Gastroesophageal sphincter (tissue), 3 donors: Measurements from ENCODE around the gene PTK7.

Experiments
- POLR2A ChIP-seq, 2 donors: fragments of 450-650 bp; IDR thresholded peaks; one replicate each; pipeline ENCODE4 v1.6.1; 2017; ENCODE audit warnings: antibody characterized with exemption in 2 of 2, mild to moderate bottlenecking in 2 of 2, moderate library complexity in 1 of 2
- TF ChIP-seq, protein P1 (sequence below), 4 experiments: fragments of 200-600 bp in 2 of 4; fragments of 450-650 bp in 2 of 4; sonication (generic) in 1 of 4; IDR thresholded peaks; one replicate each; pipeline ENCODE4 v1.5.1; 2017 to 2019; ENCODE audit warnings: antibody characterized with exemption in 4 of 4, mild to moderate bottlenecking in 2 of 4, moderate library complexity in 2 of 4

DNA sequence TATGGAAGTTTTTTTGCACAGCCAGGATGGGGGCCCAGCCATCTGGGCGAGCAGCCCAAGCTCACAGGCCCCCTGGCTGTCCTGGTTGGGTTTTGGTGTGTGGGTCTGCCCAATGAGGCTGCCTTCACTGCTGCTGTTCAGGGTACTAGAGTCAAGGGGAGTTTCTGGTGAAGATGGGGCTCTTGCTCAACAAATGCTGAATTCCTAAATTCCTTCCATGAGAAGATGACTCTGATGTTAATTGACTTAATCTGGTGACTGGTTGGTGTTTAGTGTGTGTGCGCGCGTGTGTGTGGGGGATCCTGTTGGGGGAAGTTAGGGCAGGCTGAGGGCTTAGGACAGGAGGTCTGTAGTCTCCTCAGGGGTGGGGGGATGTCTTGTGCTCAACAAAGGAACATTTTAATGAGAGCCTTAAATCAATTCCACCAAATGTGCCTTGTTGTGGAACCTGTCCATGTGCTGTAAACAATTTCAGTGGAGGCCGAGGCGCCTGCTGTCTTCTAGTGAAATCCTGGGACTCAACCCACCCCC, 1.9 kb downstream of the PTK7 start:
- TF ChIP-seq, protein P1, sequence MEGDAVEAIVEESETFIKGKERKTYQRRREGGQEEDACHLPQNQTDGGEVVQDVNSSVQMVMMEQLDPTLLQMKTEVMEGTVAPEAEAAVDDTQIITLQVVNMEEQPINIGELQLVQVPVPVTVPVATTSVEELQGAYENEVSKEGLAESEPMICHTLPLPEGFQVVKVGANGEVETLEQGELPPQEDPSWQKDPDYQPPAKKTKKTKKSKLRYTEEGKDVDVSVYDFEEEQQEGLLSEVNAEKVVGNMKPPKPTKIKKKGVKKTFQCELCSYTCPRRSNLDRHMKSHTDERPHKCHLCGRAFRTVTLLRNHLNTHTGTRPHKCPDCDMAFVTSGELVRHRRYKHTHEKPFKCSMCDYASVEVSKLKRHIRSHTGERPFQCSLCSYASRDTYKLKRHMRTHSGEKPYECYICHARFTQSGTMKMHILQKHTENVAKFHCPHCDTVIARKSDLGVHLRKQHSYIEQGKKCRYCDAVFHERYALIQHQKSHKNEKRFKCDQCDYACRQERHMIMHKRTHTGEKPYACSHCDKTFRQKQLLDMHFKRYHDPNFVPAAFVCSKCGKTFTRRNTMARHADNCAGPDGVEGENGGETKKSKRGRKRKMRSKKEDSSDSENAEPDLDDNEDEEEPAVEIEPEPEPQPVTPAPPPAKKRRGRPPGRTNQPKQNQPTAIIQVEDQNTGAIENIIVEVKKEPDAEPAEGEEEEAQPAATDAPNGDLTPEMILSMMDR (IDR thresholded peaks at IDR 0.05), result no peak
- no peak for TF ChIP-seq POLR2A (IDR thresholded peaks at IDR 0.05)
